NAMALWA (cell line): ENCODE measurements around the gene PEX7.
"Not testable (repeated sequence)": the region's sequence is repeated elsewhere in the genome, so short reads cannot be mapped to it uniquely, and the experiment has no call there.

Source experiments
- DNase-seq: peaks from one replicate; pipeline ENCODE4 v3.0.0-alpha.2; 2015; ENCODE audit warnings: low spot score

Gene PEX7

GRCh38 chr6:136790411-136791295 is 31.7 kb upstream of the PEX7 start:
- DNase-seq: peak; percentile 52

- DNase-seq: peak; percentile 86
Measured at GRCh38 chr6:136791296-136792094, 30.9 kb upstream of the PEX7 start.

GRCh38 chr6:136792095-136792409 is 30.3 kb upstream of the PEX7 start:
- no peak for DNase-seq

- DNase-seq: peak; percentile 95
Measured at GRCh38 chr6:136792410-136793262, 29.8 kb upstream of the PEX7 start, which contains the start of gene MAP3K5. MAP3K5 (minus strand) TSS chr6:136792477; CDS start chr6:136792157, 320 bp downstream.

GRCh38 chr6:136793363-136793762 is 29.0 kb upstream of the PEX7 start:
- no peak for DNase-seq

- no peak for DNase-seq
Measured at GRCh38 chr6:136795386-136795785, 27.0 kb upstream of the PEX7 start.

- no peak for DNase-seq
Measured at GRCh38 chr6:136795996-136796395, 26.4 kb upstream of the PEX7 start.

- DNase-seq: no peak
Measured at GRCh38 chr6:136798044-136798443, 24.3 kb upstream of the PEX7 start.

GRCh38 chr6:136801581-136801980 is 20.8 kb upstream of the PEX7 start:
- DNase-seq: no peak

- DNase-seq: no peak
Measured at GRCh38 chr6:136803608-136804007, 18.8 kb upstream of the PEX7 start.

- no peak for DNase-seq
Measured at GRCh38 chr6:136809091-136809860, 13.1 kb upstream of the PEX7 start.

GRCh38 chr6:136811272-136811671 is 11.1 kb upstream of the PEX7 start:
- DNase-seq: no peak

GRCh38 chr6:136812174-136812573 is 10.2 kb upstream of the PEX7 start:
- DNase-seq: no peak

GRCh38 chr6:136815608-136816007 is 6.8 kb upstream of the PEX7 start:
- DNase-seq: not testable (repeated sequence)

- DNase-seq: no peak
Measured at GRCh38 chr6:136816656-136817055, 5.7 kb upstream of the PEX7 start.

GRCh38 chr6:136820561-136820960 is 1.8 kb upstream of the PEX7 start:
- no peak for DNase-seq

- DNase-seq: no peak
Measured at GRCh38 chr6:136822046-136822375, 381 bp upstream of the PEX7 start.

GRCh38 chr6:136823128-136823660 is 802 bp downstream of the PEX7 start:
- DNase-seq: no peak

- DNase-seq: no peak
Measured at GRCh38 chr6:136826216-136826615, 3.8 kb downstream of the PEX7 start.

- no peak for DNase-seq
Measured at GRCh38 chr6:136831873-136832562, 9.6 kb downstream of the PEX7 start.
